GM18507 (cell line): ENCODE results near the gene FCER2.

Experiments used
- DNase-seq: peaks from one replicate; pipeline ENCODE4 v3.0.0; 2011; ENCODE audit warnings: low read depth; ENCODE audit not compliant: insufficient read length; ENCODE audit errors: extremely low spot score
- FAIRE-seq: peaks from 2 replicates; lab custom pipeline; 2011; peaks lifted over from hg19 to GRCh38; lab: Jason Lieb, UNC

The FCER2 gene

DNA sequence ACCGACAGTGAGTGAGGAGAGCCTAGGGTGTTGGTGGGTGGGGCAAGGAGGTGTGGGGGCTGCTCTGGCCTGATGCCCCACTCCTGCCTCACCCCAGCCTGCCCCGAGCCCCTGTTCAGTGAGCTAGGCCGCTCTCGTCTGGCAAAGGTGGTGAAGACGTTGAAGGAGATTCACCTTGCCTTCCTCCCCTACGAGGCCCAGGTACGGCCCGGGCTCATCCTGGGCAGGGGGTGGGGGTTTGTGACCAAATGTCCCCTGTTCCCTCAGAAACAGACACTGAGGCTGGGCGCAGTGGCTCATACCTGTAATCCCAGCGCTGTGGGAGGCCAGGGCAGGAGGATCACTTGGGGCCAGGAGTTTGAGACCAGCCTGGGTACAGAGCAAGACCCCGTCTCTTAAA, 61.1 kb downstream of the FCER2 start:
- DNase-seq, result no peak
- FAIRE-seq, result no peak

DNA sequence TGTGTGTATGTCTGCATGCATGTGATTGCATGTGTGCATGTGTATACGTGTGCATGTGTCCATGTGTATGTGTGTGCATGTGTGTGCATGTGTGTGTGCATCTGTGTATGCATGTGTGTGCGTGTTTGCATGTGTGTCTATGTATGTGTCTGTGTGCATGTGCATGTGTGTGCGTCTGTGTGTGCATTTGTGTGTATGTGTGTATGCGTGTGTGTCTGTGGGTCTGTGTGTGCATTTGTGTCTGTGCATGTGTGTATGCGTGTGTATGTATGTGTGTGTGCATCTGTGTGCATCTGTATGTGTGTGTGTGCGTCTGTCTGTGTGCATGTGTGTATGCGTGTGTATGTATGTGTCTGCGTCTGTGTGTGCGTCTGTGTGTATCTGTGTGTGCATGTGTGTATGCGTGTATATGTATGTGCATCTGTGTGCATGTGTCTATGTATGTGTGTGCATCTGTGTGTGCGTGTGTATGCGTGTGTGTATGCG, 62.0 kb downstream of the FCER2 start:
- DNase-seq (no peak), FAIRE-seq (no peak)

DNA sequence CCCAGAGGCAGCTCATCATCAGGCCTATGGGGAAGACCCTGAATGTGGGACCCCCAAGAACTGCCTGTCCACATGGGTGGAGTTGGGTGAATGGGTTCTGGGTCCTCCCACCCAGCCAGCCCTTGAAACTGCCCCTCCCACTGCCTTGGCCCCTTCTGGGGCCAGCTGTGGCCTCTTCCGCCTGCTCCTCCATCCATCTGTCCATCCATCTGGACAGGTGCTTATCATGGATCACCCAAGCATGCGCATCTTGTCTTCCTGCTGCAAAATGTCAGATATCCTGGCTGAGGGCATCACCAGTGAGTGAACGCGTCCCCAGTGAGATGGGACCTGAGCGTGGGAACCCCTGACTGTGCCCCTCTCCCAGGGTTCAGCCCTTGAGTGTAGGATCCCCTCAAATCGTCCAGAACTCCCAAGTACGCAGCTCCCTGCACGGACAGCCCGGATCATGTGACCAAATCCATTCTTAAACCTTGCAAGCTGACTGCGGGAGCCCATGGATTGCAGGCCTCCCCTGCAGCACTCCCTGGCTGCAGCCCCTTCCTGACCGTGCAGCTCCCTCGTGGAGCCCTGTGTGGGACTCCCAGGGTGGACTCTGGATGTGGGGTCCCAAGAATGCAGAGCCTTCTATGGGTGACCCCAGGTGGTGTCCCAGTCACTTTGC, 63.0 kb downstream of the FCER2 start:
- FAIRE-seq, result no peak
- DNase-seq, result no peak
